Embryonic facial prominence (tissue), 1 donor: ENCODE measurements around the gene E2F2.

ENCODE experiments used
- DNase-seq: peaks from one replicate; pipeline ENCODE4 v3.0.0-alpha.2; 2016; ENCODE audit errors: extremely low spot score

The E2F2 gene

GRCh38 chr1:23462766-23463165 lies 68.3 kb downstream of the E2F2 start:
- DNase-seq: no peak

DNA sequence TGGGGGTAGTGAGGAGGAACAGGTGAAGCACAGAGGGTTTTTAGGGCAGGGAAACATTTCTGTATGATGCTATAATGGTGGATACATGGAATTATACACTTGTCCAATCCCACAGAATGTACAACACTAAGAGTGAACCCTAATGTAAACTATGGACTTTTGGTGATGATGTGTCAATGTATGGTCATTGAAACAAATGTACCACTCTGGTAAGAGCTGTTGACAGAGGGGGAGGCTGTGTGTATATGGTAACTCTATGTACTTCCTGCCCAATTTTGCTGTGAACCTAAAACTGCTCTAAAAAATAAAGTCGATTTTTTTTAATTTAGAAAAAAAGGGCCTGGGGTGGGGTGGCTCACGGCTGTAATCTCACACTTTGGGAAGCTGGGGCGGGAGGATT lies 70.0 kb downstream of the E2F2 start:
- no peak for DNase-seq

- DNase-seq: no peak
These were observed 70.5 kb downstream of the E2F2 start for GRCh38 chr1:23460519-23460918.

DNA sequence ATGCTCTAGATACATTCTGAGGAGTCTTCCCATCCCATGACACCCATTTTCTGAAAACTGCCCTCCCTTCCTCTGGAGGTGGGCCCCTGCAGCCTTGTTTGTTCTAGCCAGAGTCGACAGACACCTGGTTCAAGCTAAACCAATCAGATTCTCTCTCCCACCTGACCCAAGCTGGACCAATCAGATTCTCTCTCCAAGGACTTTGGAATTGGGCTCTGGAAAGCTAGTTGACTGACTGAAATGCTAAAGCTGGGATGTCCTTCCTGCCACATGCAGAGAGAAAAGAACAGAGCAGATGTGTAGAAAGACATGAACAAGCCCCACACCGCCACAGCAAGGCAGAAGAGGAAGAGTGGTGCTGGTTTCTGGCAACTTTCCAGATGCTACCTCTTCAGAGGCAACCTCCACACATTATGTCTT lies 71.7 kb downstream of the E2F2 start:
- DNase-seq: no peak
